ENCODE measurements around the gene BLTP2.
A peak's percentile ranks its signal among the peaks of the same experiment; 100 is the strongest.

The BLTP2 gene

GRCh38 chr17:28644787-28645575 is at the start of gene BLTP2:
BLTP2 (minus strand) TSS chr17:28645158; CDS start chr17:28645056, 102 bp downstream.
- no peak for TF ChIP-seq CTCF (conservative IDR thresholded peaks at IDR 0.05; ENCODE audit: control insufficient read depth, insufficient read depth, low read depth, low read length)
- peak within 1 kb of the TSS; percentile 90 for H3K4me3 ChIP-seq (ENCODE audit: control insufficient read depth, low read depth, low read length)
- DNase-seq (ENCODE audit: low read depth), result peak; percentile 89

- no peak for TF ChIP-seq CTCF (conservative IDR thresholded peaks at IDR 0.05; ENCODE audit: control insufficient read depth, insufficient read depth, low read depth, low read length)
- no peak overlapping the region for H3K4me3 ChIP-seq (ENCODE audit: control insufficient read depth, low read depth, low read length)
- no peak for DNase-seq (ENCODE audit: low read depth)
Observed at GRCh38 chr17:28693869-28694268, 48.9 kb upstream of the BLTP2 start.

GRCh38 chr17:28689011-28689410 is 44.1 kb upstream of the BLTP2 start:
- DNase-seq (ENCODE audit: low read depth), result no peak
- H3K4me3 ChIP-seq (ENCODE audit: control insufficient read depth, low read depth, low read length), result no peak overlapping the region
- no peak for TF ChIP-seq CTCF (conservative IDR thresholded peaks at IDR 0.05; ENCODE audit: control insufficient read depth, insufficient read depth, low read depth, low read length)

GRCh38 chr17:28688481-28688880 is 43.5 kb upstream of the BLTP2 start:
- H3K4me3 ChIP-seq (ENCODE audit: control insufficient read depth, low read depth, low read length), result no peak overlapping the region
- no peak for TF ChIP-seq CTCF (conservative IDR thresholded peaks at IDR 0.05; ENCODE audit: control insufficient read depth, insufficient read depth, low read depth, low read length)
- no peak for DNase-seq (ENCODE audit: low read depth)

- TF ChIP-seq CTCF (conservative IDR thresholded peaks at IDR 0.05; ENCODE audit: control insufficient read depth, insufficient read depth, low read depth, low read length), result no peak
- no peak overlapping the region for H3K4me3 ChIP-seq (ENCODE audit: control insufficient read depth, low read depth, low read length)
- no peak for DNase-seq (ENCODE audit: low read depth)
Observed at GRCh38 chr17:28686296-28686695, 41.3 kb upstream of the BLTP2 start.

GRCh38 chr17:28685366-28685765 is 40.4 kb upstream of the BLTP2 start:
- no peak for TF ChIP-seq CTCF (conservative IDR thresholded peaks at IDR 0.05; ENCODE audit: control insufficient read depth, insufficient read depth, low read depth, low read length)
- no peak for DNase-seq (ENCODE audit: low read depth)
- H3K4me3 ChIP-seq (ENCODE audit: control insufficient read depth, low read depth, low read length), result no peak overlapping the region
